LNCaP clone FGC (cell line): ENCODE results near the gene MBIP.

Source experiments
- DNase-seq: peaks from one replicate; pipeline ENCODE4 v3.0.0-alpha.2; 2011; ENCODE audit warnings: low read depth
- H3K4me3 ChIP-seq: 2 replicates; pipeline ENCODE4 v1.5.1; 2011; ENCODE audit warnings: mild to moderate bottlenecking, low read depth, low read length, control low read depth
- TF ChIP-seq, protein P1 (sequence below): IDR thresholded peaks from 2 replicates; pipeline ENCODE4 v1.5.1; 2012; ENCODE audit warnings: mild to moderate bottlenecking; ENCODE audit not compliant: control insufficient read depth, insufficient read depth; ENCODE audit errors: extremely low read depth

Gene MBIP

GRCh38 chr14:36256126-36256801, 64.2 kb downstream of the MBIP start:
- peak; percentile 30 for DNase-seq
- TF ChIP-seq, protein P1, sequence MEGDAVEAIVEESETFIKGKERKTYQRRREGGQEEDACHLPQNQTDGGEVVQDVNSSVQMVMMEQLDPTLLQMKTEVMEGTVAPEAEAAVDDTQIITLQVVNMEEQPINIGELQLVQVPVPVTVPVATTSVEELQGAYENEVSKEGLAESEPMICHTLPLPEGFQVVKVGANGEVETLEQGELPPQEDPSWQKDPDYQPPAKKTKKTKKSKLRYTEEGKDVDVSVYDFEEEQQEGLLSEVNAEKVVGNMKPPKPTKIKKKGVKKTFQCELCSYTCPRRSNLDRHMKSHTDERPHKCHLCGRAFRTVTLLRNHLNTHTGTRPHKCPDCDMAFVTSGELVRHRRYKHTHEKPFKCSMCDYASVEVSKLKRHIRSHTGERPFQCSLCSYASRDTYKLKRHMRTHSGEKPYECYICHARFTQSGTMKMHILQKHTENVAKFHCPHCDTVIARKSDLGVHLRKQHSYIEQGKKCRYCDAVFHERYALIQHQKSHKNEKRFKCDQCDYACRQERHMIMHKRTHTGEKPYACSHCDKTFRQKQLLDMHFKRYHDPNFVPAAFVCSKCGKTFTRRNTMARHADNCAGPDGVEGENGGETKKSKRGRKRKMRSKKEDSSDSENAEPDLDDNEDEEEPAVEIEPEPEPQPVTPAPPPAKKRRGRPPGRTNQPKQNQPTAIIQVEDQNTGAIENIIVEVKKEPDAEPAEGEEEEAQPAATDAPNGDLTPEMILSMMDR = no peak
- H3K4me3 ChIP-seq = no peak overlapping the region

DNA sequence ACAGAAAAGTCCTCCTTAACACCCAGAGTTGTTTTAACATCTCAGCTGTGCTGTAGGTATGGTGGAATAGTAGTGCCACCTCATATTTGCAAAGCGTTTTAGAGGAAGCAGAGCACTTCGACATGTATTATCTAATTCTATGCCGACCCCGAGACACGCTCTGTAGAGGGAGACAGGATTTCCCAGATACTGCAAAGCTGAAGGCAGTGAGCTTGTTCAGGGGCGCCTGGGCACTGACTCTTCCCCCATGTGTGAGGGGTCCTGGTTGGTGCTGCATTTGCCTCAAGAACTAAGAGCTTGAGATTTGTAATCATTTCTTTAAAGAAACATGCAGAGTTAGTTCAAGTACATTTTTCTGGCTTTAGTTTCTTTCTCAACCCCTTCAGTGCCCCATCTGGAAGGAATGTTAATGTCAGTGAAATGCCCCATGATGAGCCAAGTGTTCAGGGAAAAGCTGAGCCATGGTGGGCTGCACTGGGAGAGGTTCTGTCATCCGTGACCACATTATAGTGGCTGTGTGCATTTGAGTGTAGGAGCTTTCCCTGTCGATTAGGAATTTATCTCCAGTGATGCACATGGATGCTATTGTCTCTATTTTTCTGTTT, 66.3 kb downstream of the MBIP start:
- H3K4me3 ChIP-seq = no peak overlapping the region
- DNase-seq = no peak
- TF ChIP-seq, protein P1 = no peak
